GM21367 (cell line): ENCODE measurements around the gene EIF3L.

Source experiments
- ATAC-seq: cut with Tn5 transposase; IDR thresholded peaks from one replicate; pipeline ENCODE4 v1.9.1; 2021; ENCODE audit not compliant: unreplicated experiment

The EIF3L gene

DNA sequence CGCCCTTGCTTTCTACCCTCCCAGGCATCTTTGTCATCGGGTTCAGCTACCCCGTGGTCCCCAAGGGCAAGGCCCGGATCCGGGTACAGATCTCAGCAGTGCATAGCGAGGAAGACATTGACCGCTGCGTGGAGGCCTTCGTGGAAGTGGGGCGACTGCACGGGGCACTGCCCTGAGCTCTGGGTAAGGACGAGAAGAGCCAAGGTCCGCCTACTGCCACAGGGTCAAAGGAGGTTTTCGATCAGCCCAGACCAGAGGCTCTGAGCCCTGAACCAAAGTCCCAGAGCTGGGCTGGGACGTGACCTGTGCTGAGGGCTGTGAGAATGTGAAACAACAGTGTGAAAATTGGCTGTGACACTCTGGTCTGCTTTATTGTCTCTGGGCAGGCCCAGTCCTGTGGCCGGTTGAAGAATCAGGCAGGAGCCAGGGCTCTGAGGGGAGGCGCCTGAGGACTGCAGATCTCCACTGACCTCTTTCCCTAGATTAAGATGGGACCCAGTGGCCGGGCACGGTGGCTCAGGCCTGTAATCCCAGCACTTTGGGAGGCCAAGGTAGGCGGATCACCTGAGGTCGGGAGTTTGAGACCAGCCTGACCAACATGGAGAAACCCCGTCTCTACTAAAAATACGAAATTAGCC lies 32.6 kb upstream of the EIF3L start:
- no peak for ATAC-seq

DNA sequence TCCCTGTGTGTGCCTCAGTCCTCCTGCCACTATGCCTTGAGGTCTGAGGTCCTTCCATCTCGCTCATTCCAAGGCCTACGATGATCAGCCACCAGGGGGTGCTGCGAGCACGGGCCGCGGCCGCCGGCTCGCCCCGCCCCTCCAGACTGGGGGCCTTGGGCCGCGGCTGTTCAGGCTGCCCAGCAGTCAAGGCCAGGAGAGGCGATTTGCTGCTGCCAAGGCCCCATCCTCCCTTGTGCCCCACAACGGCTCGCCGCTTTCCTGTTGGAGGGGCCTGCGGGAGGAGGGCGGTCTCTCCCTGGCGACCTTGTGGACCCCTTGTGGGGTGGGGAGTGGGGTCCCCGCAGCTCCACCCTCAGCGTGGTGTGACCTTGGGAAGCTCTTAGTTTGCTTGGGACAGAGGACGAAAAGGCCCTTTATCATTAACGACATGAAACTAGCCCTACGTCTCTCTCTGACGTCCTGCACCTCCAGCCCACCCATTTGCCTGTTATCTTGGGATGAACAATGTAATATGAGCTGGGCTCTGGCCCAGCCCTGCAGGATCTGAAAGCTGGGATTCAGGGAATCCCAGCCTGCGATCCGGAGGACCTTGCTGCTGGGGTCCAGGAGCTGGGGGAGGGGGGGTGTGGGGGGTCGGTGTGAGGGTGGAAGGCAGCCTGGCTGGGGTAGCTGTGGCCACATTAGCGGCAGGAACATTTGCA lies 31.4 kb upstream of the EIF3L start:
- ATAC-seq = no peak

DNA sequence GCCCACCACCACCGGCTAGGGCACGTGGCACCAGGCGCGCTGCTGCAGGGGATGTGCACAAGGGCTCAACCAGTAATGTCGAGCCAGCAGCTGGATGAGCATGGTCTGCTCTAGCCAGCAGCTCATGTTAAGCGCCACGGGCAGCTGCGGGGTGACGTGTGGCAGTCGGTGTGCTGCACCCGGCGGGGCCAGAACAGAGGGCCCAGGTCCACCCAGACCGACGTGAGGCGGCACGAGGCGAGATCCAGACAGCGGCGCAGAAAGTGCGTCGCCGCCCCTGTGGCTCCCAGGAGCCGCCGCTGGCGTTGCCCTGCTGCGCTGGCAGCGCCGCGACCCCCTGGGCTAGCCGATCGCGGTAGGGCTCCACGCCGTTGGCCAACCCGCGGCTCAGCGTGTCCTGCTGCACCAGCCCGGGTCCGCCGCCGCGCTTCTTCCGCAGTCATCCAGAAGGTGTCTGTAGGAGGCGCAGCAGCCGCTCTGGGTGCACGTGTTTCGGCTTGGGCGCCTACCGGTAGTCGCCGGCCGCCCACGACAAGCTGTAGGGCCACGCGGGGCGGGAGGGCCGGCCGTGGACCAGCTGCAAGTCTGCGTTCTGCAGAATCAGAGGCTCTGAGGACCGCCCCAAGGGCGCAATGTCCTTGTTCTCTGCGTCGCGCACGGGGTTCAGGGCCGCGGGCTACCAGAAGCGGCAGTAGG lies 30.7 kb upstream of the EIF3L start:
- ATAC-seq = no peak

DNA sequence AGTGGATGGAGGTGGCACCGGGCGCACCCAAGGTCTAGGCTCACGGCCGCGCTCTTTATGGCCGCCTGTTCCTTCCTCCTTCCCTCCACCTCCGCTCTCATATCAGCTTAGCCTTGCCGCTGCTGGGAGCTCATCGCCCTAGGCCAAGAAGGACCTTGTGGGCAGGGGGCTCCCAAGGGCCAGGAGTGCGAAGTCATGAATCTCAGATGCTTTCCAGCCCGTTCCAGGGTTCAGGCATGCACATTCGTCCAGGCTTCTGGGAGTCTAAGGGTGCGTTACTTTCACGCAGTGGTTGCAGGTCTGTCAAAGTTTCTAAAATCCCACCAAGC lies 30.1 kb upstream of the EIF3L start:
- no peak for ATAC-seq

DNA sequence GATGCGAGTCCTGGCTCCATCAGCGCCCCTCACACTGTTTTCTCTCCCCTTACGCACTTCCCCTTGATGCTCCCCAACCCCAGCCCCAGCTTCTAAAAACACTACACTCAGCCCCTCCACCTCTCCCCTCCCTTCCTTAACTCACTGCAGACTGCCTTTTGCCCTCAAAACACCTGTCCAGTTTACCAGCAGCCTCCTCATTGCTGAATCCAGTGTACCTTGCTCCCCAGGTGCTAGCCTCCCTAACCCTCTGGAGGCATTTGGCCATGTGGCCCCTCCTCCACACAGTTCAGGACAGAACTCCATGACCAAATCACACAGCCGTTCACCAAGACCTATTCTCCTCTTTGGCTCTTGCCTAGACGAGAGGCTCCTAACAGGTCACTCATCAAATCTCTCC lies 28.9 kb upstream of the EIF3L start:
- ATAC-seq = no peak

DNA sequence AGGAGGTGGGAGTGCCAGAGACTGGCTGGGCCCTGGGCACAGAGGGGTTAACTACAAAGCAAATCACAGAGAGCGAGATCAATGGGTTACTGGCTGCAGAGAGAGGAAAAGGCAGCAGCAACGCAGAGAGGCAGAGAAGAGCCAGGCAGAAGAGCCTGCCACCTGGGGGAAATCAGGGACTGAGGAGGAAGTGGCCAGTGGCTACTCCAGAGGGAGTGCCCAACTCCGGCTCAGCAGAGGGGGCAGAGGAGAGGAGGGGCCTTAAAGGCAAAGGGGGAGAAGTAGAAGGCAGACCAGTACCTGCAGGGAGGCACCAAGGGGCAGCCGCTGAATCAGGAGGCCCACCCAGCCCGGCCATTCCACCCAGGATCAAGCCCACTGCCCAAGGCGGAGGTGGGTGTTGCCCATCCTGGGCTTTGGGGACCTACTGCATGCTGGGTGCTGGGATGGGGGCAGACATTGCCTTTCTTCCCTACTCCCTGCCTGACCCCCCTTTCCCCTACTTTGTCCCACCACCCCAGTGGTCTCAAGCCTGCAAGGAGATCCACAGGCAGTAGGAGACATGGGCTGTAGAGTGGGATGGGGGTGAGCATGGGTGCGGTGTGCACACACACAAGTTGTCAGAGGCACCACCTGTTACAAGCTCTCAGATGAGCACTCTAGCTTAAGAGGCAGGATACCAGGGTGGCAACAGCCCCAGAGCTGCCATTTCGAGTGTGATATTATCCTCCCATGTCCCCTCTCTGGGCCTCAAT lies 27.0 kb upstream of the EIF3L start:
- ATAC-seq = no peak

DNA sequence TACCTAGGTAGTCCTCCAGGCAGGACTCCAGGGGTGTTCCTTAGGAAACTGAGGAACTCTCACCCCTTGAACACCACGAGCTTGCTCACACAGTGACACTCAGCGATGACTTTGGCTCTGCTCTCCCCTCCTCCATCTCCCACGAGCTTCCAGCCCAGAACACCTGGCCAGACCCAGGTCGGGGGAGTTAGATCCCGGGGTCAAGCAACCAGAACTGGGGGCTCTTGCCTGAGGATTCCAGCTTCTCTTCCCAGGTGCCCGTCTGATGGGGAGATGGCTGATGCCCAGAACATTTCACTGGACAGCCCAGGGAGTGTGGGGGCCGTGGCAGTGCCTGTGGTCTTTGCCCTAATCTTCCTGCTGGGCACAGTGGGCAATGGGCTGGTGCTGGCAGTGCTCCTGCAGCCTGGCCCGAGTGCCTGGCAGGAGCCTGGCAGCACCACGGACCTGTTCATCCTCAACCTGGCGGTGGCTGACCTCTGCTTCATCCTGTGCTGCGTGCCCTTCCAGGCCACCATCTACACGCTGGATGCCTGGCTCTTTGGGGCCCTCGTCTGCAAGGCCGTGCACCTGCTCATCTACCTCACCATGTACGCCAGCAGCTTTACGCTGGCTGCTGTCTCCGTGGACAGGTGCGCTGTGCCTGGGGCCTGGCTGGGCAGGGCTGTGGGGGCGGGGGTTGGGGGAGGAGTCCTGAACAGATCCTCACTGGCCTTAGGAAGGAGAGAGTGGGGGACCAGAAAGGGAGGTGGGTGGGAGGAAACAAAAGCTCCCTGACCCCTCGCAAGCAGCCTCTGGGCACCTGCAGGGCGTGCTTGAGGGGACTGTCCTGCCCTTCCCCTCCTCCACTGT lies 25.9 kb upstream of the EIF3L start, which contains the start of gene GALR3:
Gene GALR3, plus strand, starts transcription at position 249 of the 852 bp plus-strand sequence. Its CDS starts 25 bp downstream, at position 274.
- no peak for ATAC-seq

DNA sequence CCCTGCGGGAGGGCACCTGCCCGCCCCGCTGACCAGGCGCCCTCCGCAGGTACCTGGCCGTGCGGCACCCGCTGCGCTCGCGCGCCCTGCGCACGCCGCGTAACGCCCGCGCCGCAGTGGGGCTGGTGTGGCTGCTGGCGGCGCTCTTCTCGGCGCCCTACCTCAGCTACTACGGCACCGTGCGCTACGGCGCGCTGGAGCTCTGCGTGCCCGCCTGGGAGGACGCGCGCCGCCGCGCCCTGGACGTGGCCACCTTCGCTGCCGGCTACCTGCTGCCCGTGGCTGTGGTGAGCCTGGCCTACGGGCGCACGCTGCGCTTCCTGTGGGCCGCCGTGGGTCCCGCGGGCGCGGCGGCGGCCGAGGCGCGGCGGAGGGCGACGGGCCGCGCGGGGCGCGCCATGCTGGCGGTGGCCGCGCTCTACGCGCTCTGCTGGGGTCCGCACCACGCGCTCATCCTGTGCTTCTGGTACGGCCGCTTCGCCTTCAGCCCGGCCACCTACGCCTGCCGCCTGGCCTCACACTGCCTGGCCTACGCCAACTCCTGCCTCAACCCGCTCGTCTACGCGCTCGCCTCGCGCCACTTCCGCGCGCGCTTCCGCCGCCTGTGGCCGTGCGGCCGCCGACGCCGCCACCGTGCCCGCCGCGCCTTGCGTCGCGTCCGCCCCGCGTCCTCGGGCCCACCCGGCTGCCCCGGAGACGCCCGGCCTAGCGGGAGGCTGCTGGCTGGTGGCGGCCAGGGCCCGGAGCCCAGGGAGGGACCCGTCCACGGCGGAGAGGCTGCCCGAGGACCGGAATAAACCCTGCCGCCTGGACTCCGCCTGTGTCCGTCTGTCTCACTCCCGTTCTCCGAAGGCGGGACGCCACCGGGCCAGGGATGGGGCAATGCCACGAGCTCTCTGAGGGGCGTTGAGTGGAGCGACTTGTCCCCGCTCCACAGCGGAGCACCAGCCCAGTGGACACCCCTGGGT lies 24.3 kb upstream of the EIF3L start:
- ATAC-seq = no peak

DNA sequence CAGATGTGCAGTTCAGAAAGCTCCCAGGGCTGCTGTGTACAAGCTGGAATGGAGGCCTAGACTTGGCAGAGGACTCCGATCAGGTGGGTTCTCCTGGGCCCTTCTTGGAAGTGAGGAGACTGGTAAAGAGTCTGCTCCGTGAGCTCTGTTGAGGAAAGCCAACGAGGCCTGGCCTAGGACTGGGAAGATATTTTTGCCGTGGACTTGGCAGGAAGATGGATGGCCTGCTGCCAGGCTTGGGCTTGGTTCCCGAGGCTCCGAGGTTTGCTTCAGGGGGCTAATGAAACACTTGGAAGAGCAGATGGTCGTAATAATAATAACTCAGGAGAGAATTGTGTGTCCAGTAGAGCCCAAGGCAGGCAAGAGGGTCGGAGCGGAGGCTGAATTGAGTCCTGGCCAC lies 22.2 kb upstream of the EIF3L start:
- ATAC-seq = no peak

DNA sequence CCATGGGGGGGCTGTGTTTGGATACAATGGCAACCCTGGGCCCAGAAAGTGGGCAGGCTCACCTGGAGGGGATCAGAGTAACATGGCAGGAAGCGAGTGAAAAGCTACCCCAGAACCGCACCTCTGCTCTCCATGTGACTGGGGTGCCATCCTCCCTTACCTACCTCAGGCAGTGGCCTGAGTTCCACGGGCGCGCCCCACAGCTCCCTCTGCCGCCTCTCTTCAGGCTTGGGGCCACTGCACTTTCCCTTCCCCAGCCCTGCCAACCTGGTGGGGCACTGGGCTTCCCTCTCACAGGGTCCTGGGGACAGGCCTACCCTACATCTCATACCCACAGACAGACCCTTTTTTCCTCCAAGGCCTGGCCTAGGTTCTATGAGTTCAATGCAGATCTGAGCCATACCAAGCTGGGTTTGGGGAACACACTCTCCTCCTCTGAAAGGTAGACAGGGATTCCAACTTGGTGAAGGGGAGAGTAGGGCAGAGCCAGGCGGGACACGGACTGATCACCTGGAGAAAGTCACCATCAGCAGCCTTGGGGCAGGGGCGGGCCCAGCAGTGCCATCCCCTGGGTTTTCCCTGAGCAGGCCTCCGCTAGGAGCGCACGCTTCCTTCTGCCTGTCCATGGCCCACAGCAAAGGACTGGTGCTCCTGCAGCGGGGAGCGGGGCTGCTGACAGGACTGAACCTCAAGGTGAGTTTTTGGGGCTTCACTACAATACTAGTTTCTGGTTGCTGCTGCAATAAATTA lies 19.0 kb upstream of the EIF3L start:
- ATAC-seq = no peak

DNA sequence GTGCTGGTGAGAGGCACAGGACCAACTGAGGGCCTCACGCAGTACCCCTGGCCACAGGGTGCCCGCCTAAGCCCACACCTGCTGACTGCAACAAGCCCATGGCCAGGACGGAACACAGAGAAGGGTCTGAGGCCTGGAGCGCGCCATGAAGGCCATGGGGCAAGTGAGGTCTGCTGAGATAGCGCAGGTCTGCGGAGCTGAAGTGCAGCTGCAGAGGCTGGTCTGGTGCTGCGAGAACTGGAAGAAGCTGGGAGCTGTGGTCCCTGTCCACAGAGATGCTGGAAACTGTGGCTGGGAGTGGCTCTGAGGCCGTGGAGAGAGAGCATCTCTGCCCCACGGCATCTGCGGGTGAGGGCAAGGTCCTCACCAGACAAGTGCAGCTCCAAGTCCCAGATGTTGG lies 17.7 kb upstream of the EIF3L start:
- no peak for ATAC-seq

DNA sequence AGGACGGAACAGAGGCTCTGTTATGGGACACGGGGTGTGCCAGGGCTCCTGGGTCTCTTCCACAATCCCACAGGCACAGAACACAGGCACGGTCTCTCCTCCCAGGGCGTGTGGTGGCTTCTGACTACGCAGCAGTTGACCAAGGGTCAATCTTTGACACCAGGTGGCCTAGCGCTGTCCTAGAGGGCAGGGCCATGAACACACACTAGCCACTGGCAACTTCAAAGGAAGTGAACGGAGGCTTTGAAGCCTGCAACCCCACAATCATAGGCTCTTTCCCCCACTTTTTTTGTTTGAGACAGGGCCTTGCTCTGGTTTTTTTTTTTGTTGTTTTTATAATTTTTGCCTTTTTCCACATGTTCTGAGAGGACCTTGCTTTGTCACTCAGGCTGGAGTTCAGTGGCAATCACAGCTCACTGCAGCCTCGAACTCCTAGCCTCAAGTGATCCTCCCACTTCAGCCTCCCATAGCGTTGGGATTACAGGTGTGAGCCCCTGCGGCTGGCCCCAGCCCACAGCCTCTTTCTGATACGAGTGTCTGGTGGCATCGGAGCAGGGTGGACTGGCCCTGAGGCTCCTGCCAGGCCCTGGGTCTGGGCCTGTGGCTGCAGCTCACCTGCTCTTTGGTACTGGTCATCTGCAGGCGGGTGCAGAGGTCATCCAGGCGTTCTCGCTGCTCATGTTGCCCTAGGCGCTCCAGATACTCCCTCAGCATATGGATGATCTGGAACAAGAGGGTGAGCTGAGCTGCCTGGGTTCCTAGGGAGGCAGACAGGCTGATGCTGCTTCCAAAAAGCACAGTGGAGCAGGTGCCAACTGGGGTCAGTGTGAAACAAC lies 17.0 kb upstream of the EIF3L start:
- no peak for ATAC-seq

DNA sequence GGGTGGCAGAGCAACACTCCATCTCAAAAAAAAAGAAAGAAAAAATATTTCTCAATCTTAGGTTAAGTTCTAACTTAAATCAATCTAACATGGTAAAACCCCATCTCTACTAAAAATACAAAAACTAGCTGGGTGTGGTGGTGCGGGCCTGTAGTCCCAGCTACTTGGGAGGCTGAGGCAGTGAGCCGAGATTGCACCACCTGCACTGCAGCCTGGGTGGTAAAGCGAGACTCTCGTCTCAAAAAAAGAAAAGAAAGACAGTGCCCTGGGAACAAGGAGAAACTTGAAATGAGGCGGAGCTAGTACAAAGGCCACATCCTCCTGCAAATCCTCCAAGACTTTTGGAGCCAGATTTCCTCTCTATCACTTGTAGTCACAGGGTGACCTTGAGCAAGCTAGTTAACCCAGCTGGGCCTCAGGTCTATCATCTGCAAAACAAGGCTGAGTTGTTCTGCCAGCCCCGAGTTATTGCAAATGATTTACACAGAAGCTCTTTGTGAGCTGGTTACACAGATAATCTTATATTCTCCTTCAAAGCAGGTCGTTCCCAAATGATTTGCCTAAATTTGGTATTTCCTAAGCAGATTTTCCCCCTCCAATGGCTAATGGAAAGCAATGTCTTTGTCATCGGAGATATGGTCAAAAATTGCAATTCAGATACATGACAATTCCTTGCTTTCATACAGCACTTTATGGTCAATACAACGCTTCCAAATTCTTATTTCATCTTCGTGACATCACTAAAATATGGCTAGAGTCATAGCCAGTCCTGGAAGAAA lies 7.0 kb upstream of the EIF3L start:
- ATAC-seq = no peak

DNA sequence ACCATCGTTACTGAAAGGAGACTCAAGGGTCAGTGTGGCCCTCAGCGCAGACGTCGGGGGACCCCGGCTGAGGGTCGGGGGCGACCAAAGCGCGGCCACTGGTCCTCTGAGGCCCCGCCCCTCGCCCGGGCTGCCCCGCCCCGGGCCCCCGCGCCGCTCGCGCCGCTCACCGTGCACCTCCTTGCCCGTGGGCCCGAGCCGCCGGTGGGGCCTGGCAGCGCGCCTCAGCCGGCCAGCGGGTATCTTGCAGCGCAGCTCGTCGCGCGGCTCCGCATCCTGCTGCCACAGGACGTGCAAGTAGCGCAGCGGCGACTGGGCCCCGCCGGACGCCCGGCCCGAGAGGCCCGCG lies 5.5 kb upstream of the EIF3L start:
- ATAC-seq = peak; percentile 41

DNA sequence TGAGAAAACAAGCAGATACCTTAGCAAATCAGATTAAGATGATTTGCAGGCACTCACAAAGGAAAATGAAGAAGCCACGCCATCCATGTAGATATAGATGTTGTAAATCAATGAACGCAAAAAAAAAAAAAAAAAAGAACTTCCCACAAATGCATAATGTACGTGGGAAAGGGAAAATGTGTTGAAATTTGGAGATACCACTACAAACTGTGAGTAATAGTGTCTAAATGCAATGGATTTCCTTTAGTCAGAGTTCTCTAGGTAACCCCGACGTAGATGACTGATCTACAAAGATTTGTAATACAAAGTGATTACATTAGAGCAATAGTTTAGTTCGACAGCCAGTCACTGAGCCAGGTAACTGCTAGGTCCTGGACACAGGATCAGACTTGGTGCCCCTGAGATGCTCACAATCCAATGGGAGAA lies 4.3 kb upstream of the EIF3L start:
- no peak for ATAC-seq

DNA sequence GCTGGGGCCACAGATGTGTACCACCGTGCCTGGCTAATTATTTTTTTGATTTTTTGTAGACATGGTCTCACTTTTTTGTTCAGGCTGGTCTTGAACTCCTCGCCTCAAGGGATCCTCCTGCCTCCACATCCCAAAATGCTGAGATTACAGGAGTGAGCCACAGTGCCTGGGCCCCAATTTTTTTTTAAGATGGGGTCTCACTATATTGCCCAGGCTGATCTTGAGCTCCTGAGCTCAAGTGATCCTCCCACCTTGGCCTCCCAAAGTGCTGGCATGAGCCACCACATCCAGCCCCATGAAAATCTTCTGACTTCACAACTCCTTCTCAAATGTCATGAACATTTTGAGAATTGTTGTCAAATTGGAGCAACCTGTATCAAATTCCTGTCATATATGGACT lies 2.8 kb upstream of the EIF3L start:
- no peak for ATAC-seq

DNA sequence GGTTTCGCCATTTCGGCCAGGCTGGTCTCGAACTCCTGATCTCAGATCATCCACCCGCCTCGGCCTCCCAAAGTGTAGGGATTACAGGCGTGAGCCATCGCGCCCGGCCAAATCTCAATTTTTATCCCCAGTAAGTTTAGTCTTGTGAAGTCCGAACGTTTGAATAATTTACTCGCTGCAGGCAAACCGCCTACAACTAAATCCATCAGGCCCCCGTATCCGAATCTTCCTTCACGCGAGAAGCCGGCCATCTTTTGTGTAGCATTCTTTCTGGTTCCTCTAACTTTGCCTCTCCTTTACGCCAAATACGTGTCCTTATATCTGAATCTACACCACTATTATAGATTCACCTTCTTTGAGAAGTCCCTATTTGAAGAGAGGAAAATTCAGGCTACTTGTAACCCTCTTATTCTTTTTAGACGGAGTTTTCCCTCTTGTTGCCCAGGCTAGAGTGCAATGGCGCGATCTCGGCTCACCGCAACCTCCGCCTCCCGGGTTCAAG lies 581 bp upstream of the EIF3L start:
- no peak for ATAC-seq
